Measurements from ENCODE around the gene TBC1D8B.

DNA sequence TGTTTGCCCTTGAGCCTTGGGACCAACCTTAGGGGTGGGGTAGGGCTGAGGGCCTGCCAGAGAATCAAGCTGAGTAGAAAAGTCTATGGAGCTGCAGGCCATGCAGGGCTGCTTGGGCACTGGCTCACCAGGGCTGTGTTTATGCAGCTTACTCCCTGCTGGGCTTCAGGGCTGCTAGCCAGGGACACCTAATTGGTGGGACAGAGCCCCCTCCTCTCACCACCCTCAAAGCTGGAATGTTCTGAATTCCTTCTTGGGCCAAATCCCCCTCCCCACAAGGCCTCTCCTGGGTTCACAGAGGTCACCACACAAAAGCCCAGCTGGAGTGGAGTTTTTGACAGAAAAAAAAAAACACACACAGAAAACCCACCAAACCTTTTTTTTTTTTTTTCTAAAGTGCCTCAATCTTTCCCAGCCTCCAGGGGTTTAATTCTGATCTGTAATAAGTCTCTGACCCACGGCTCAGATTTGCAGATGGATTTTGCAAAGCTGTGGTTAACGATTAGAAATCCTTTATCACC, 117.5 kb downstream of the TBC1D8B start, which contains the start of gene CLDN2:
- TF ChIP-seq CTCF (IDR thresholded peaks at IDR 0.05), result no peak
- TF ChIP-seq POLR2A (IDR thresholded peaks at IDR 0.05), result no peak

Measured in uterus (tissue), 2 donors.